Right lung (tissue), 5 donors: ENCODE results near the gene PSG1. TPM values are rescaled to one million over a fixed set of nuclear protein-coding genes. Genes with fewer than 3 reads are reported as not detected.
"Not testable (repeated sequence)": the region's sequence is repeated elsewhere in the genome, so short reads cannot be mapped to it uniquely, and the experiment has no call there.

ENCODE experiments used
- DNase-seq, 2 donors: peaks; one replicate each; pipeline ENCODE4 v3.0.0-alpha.2; 2013
- polyA plus RNA-seq, 5 donors: library from polyadenylated mRNA; unstranded; fragments of 120-200 nt; gene quantifications; one replicate each; pipeline versions ENCODE4 v1.2.1 to v1.2.3, GENCODE V29; 2013; ENCODE audit warnings: inconsistent platforms in 1 of 5, low replicate concordance in 1 of 5; ENCODE audit not compliant: insufficient read length in 5 of 5, insufficient read depth in 1 of 5

Gene PSG1
- polyA plus RNA-seq, 5 donors, result 0.21 to 1.0 TPM; not detected in 3

DNA sequence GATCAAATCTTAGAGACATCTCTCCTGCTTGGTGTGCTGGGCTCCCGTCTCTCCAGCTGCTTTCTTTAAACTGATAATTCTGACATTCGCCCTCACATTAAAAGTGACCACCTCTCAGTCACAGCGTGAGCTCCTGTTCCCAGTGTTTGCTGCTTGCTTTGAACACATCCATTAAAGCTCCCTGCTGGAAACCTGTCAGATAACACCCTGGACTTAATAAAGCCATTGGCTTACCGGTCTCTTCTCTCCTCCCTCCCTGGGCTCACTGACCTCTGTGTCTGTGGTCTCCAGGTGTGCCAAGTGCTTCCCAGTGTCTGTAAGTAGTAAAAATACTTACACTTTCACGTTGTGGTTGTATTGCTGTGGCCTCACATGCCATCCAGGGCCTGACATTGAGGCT lies 2.5 kb upstream of the PSG1 start:
- DNase-seq, result not testable (repeated sequence)

DNA sequence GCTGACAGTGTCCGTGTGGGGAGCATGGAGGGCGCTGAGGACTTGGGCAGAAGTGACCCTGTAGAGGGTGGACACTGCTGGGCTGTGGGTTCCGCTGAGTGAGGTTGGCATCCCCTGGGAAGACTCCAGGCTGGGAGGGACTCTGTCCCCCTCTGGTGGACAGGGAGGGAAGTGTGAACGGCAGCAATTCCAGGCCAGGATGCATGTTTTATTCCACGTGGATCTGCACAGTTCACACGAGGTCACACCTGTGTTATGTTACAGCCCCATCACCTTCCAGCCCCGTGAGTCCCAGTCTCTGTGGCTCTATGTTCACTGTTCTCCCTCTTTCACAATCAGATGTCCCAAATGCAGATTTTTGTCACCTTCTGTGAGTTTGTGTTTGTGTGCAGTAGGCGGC lies 1.8 kb upstream of the PSG1 start:
- not testable (repeated sequence) for DNase-seq

- not testable (repeated sequence) for DNase-seq
Measured at GRCh38 chr19:42880621-42881020, 1.1 kb upstream of the PSG1 start.

GRCh38 chr19:42876596-42876995 lies 2.9 kb downstream of the PSG1 start:
- not testable (repeated sequence) for DNase-seq

DNA sequence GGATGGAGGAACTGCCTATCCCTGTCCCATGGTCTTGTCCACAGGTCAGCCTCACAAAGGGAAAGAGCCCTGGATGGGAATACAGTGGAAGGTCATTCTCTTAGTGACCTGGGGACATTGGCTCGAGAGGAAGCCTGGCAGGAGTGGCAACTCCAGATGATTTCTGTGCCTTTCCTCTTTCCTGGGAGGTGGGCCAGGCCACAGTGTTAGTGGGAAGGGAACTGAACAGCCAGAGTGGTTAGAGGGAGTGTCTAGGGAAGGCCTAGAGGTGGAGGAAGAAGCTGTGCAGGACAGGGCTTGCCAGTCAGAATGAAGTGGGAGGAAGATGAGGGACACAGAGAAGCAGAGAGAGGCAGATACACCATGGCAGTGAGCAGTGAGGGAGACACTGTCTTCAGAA lies 3.6 kb downstream of the PSG1 start:
- DNase-seq, result not testable (repeated sequence)

DNA sequence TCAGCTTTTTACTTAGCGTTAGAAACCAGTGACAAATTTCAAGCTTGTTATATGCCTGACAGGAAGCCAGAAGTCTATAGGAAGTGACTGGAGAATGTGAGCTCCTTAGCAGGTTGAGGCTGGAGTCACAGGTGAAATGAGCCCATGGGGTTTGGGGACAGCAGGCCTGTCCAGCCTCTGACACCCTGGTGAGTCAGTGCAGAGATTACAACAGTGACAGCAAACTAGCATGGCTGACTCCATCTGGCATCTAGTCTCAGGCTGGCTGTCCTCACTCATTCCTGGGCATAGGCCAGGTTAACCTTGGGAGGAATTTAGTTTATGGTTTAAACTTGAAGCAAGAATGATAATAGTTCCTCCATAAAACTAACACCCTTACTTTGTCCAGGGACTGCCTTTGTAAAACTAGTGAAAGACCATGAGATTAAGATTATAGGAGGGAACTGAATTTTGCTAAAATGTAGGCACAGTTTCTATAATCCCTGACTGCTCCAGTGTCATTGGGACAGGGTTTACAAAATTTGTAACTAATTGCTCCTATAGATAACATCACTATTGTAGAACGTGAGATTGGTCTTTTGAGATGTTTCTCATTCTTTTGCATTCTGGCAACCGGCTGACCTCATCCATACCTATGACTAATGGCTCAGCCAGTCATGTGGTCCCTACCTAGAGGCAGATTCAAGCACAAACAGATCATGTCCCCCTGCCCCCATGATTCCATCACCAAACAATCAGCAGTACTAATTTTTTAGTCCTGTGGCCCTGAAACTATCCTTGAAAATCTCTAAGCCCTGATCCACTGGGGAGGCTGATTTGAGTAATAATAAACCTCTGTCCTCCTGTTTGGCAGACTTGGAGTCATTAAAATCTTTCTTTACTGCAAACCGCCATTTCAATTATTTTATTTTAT lies 4.4 kb downstream of the PSG1 start:
- DNase-seq, result not testable (repeated sequence)

DNA sequence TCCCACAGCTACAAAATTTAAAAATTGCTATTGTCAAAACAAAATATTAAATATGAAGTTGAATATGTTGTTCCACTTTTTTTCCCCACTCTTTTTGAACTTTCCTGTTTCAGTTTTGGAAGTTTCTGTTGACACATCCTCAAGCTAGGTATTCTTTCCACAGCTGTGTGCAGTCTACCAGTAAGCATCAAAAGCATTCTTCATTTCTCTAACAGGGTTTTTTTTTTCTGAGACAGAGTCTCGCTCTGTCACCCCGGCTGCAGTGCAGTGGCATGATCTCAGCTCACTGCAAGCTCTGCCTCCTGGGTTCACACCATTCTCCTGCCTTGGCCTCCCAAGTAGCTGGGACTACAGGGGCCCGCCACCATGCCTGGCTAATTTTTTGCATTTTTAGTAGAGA lies 5.4 kb downstream of the PSG1 start:
- not testable (repeated sequence) for DNase-seq

- DNase-seq, result no peak
Measured at GRCh38 chr19:42872608-42873007, 6.9 kb downstream of the PSG1 start.

DNA sequence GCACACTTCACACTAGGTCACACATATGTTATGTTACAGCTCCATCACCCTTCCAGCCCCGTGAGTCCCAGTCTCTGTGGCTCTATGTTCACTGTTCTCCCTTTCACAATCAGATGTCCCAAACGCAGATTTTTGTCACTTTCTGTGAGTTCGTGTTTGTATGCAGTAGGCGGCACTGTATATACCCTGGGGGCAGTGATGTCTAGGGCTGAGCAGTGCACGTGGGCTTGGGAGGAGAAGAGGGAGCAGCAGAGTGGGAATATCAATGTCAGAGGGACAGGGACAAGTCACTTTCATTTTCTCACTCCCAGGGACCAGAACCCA lies 22.0 kb downstream of the PSG1 start:
- no peak for DNase-seq

- DNase-seq, result not testable (repeated sequence)
Measured at GRCh38 chr19:42856866-42857543, 22.5 kb downstream of the PSG1 start.

DNA sequence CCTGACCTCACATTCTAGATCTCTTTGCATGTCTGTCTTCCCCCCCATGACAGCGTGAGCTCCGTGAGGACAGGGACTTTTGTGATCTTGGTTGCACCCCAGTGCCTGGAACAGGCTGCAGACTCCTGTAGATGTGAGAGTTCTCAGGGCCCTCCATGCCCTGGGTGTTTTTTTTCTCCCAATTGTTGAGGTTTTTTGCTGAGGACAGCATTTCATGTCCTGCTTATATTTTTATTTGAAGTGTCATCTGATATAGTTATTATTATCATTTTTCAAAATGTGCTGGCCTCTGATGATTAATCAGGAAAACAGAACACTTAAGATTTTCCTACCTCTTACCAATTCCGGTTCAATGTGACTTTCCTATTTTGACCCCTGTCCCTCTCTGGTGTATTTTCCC lies 24.8 kb downstream of the PSG1 start:
- DNase-seq, result not testable (repeated sequence)

DNA sequence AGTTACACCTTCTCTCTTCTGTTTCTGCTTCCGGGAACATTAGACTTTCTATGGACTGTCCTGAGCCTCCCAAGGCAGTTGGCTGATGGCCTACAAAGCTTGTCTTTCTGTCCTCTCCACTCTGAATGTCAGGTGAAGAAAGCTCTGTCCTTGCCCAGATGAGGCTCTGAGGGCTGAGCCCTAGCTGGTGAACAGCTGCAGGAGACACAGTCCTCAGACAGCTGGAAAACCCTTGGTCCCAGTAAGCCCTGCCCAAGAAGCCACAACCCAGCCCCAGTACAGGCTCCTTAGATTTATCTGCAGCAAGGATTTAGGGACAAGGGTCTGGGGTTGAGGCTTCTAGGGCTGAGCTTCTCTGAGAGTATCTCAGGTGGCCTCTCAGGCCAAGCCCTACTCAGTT lies 26.3 kb downstream of the PSG1 start:
- not testable (repeated sequence) for DNase-seq

GRCh38 chr19:42852821-42853220 lies 26.7 kb downstream of the PSG1 start:
- not testable (repeated sequence) for DNase-seq

- not testable (repeated sequence) for DNase-seq
Measured at GRCh38 chr19:42851718-42852280, 27.7 kb downstream of the PSG1 start.

GRCh38 chr19:42850981-42851717 lies 28.4 kb downstream of the PSG1 start:
- DNase-seq, result no peak

GRCh38 chr19:42846597-42846996 lies 32.9 kb downstream of the PSG1 start:
- DNase-seq, result no peak

GRCh38 chr19:42843631-42844030 lies 35.9 kb downstream of the PSG1 start:
- DNase-seq, result not testable (repeated sequence)

GRCh38 chr19:42832746-42833442 lies 46.6 kb downstream of the PSG1 start:
- not testable (repeated sequence) for DNase-seq

DNA sequence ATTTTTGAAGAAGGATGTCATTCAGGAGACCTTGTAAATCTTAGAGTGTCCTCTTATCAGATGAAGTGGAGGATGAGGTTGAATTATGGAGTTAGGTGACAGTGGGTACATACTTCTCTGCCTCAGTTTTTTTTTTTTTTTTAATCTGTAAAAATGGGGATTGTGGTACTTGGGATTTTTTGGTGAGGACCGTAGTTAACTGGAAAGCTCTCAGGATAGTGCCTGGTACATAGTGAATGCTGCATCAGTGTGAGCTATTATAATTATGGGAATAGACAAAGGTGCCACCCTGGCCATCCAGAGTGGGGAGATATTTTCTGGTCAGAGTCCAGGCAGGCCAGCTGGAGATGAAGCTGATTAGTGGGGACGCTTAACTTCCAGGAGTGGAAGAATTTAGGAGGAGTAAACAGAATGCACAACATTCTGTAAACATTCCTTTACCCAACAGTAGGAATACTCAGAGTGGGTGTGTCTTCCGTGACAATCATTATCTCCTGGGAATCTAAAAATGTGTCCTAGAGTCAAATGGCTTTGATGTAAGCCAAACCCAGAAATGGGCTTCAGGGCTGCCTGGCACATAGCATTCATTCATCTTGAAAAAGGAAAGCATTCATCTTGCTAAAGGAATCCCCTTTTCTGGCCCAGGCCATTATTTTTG lies 47.4 kb downstream of the PSG1 start:
- not testable (repeated sequence) for DNase-seq

GRCh38 chr19:42831221-42832019 lies 48.1 kb downstream of the PSG1 start:
- no peak for DNase-seq
